Nephron progenitor cell (in vitro differentiated cells): ENCODE data around the gene GCN1.
A peak's percentile ranks its signal among the peaks of the same experiment; 100 is the strongest.

ENCODE experiments used
- DNase-seq: peaks from one replicate; pipeline ENCODE4 v3.0.0; 2021
- H3K27ac Mint-ChIP-seq: 2 replicates; pipeline ENCODE4 v1.8.0; 2021; ENCODE audit warnings: mild to moderate bottlenecking, moderate library complexity, mixed read lengths
- H3K27me3 Mint-ChIP-seq: 2 replicates; pipeline ENCODE4 v1.8.0; 2021; ENCODE audit warnings: mild to moderate bottlenecking, low read depth, mixed read lengths; ENCODE audit not compliant: poor library complexity
- H3K36me3 Mint-ChIP-seq: 2 replicates; pipeline ENCODE4 v1.8.0; 2021; ENCODE audit warnings: low read depth, mixed read lengths
- H3K4me1 Mint-ChIP-seq: 2 replicates; pipeline ENCODE4 v1.8.0; 2021; ENCODE audit warnings: mixed read lengths
- H3K4me3 Mint-ChIP-seq: 2 replicates; pipeline ENCODE4 v1.8.0; 2021; ENCODE audit warnings: mild to moderate bottlenecking, moderate library complexity, mixed read lengths
- H3K9me3 Mint-ChIP-seq: 2 replicates; pipeline ENCODE4 v1.8.0; 2021; ENCODE audit warnings: mild to moderate bottlenecking, moderate library complexity, mixed read lengths
- CTCF ChIP-seq: fragments of 200-600 bp; sonication (generic); IDR thresholded peaks from 2 replicates; pipeline ENCODE4 v1.5.0; 2021; ENCODE audit warnings: antibody characterized with exemption

The GCN1 gene

GRCh38 chr12:120115066-120115465 is 79.4 kb downstream of the GCN1 start:
- Mint-ChIP-seq H3K27ac (peak overlapping the region; percentile 4), H3K4me3 (peak overlapping the region; percentile 91), H3K4me1 (peaks cover 69% of the 10 kb centered on the region), H3K36me3 (peaks cover 29% of the 10 kb centered on the region), H3K9me3 (no peaks in the 10 kb centered on the region), H3K27me3 (peaks cover 3% of the 10 kb centered on the region)
- TF ChIP-seq CTCF, result no peak
- DNase-seq, result no peak

- DNase-seq, result no peak
- Mint-ChIP-seq H3K4me1 (peaks cover 56% of the 10 kb centered on the region), H3K9me3 (no peaks in the 10 kb centered on the region)
Measured at GRCh38 chr12:120110550-120111501, 83.7 kb downstream of the GCN1 start.

GRCh38 chr12:120109570-120110267 is 84.8 kb downstream of the GCN1 start:
- TF ChIP-seq CTCF, result no peak
- H3K36me3 Mint-ChIP-seq, result peaks cover 53% of the 10 kb centered on the region
- H3K9me3 Mint-ChIP-seq, result no peaks in the 10 kb centered on the region
- peak overlapping the region; percentile 29 for H3K27ac Mint-ChIP-seq
- H3K4me1 Mint-ChIP-seq, result peaks cover 52% of the 10 kb centered on the region
- no peak for DNase-seq
- peaks cover 3% of the 10 kb centered on the region for H3K27me3 Mint-ChIP-seq
- no peak overlapping the region for H3K4me3 Mint-ChIP-seq

More at GRCh38 chr12:120110550-120111501, 83.7 kb downstream of the GCN1 start:
- H3K27ac Mint-ChIP-seq, result peak overlapping the region; percentile 90
- H3K36me3 Mint-ChIP-seq, result peaks cover 49% of the 10 kb centered on the region
- no peak overlapping the region for H3K4me3 Mint-ChIP-seq
- peaks cover 3% of the 10 kb centered on the region for H3K27me3 Mint-ChIP-seq
- no peak for TF ChIP-seq CTCF

GRCh38 chr12:120106151-120106550 is 88.4 kb downstream of the GCN1 start:
- DNase-seq, result no peak
- peaks cover 57% of the 10 kb centered on the region for H3K4me1 Mint-ChIP-seq
- no peaks in the 10 kb centered on the region for H3K9me3 Mint-ChIP-seq
- no peak overlapping the region for H3K4me3 Mint-ChIP-seq
- H3K36me3 Mint-ChIP-seq, result peaks cover 40% of the 10 kb centered on the region
- H3K27ac Mint-ChIP-seq, result no peak overlapping the region
- TF ChIP-seq CTCF, result no peak
- H3K27me3 Mint-ChIP-seq, result no peaks in the 10 kb centered on the region

- no peak overlapping the region for H3K27ac Mint-ChIP-seq
- no peak for DNase-seq
- H3K4me3 Mint-ChIP-seq, result no peak overlapping the region
- peaks cover 42% of the 10 kb centered on the region for H3K36me3 Mint-ChIP-seq
- H3K27me3 Mint-ChIP-seq, result no peaks in the 10 kb centered on the region
- no peak for TF ChIP-seq CTCF
- peaks cover 39% of the 10 kb centered on the region for H3K4me1 Mint-ChIP-seq
- no peaks in the 10 kb centered on the region for H3K9me3 Mint-ChIP-seq
Measured at GRCh38 chr12:120103371-120103770, 91.1 kb downstream of the GCN1 start.
